Panc1 (cell line): ENCODE measurements around the gene MRPL27. TPM values are rescaled to one million over a fixed set of nuclear protein-coding genes. Genes with fewer than 3 reads are reported as not detected.
A peak's percentile ranks its signal among the peaks of the same experiment; 100 is the strongest.

Source experiments
- ATAC-seq: fragments of 200-7000 bp; cut with Tn5 transposase; 2 replicates; pipeline ENCODE4 v1.9.1; 2020; ENCODE audit warnings: mild to moderate bottlenecking, moderate library complexity
- BruUV-seq: library from RNA; stranded (reverse); fragments of 400-500 nt; replicated peaks from 2 replicates; lab custom pipeline; 2021; lab: Mats Ljungman, UMichigan
- CTCF ChIA-PET: fragments of 300-600 bp; sonication (Branson Sonifier 250); formaldehyde crosslinking; loops from one replicate; lab custom pipeline; 2022; ENCODE audit warnings: antibody characterized with exemption; lab: Charles Lee
- POLR2A ChIA-PET: fragments of 300-600 bp; sonication (Branson Sonifier 250); formaldehyde crosslinking; loops from one replicate; lab custom pipeline; 2022; ENCODE audit warnings: antibody characterized with exemption; lab: Charles Lee
- DNase-seq: peaks from one replicate; pipeline ENCODE4 v3.0.0-alpha.2; 2010; ENCODE audit warnings: low read depth, low spot score
- H3K27ac ChIP-seq: 2 replicates; pipeline ENCODE4 v1.5.1; 2011; ENCODE audit warnings: mild to moderate bottlenecking, low read length, inconsistent platforms
- H3K27me3 ChIP-seq: fragments of 200-500 bp; sonication (Bioruptor generic); 2 replicates; pipeline ENCODE4 v1.6.0; 2014; ENCODE audit warnings: low read length, inconsistent platforms; ENCODE audit not compliant: control insufficient read depth, insufficient read depth
- H3K36me3 ChIP-seq: fragments of 200-500 bp; sonication (Bioruptor generic); 2 replicates; pipeline ENCODE4 v1.5.1; 2014; ENCODE audit warnings: inconsistent platforms, mild to moderate bottlenecking, low read length, moderate library complexity; ENCODE audit not compliant: control insufficient read depth, insufficient read depth
- H3K4me1 ChIP-seq: 2 replicates; pipeline ENCODE4 v1.5.1; 2011; ENCODE audit warnings: inconsistent platforms, mild to moderate bottlenecking, low read length, moderate library complexity; ENCODE audit not compliant: control insufficient read depth, insufficient read depth
- H3K4me3 ChIP-seq, 2 experiments: 2 replicates each; pipeline ENCODE4 v1.5.1; 2011 to 2012; ENCODE audit warnings: low read depth in 2 of 2, low read length in 2 of 2, mild to moderate bottlenecking in 2 of 2, inconsistent platforms in 1 of 2, moderate library complexity in 1 of 2
- H3K9me3 ChIP-seq: fragments of 200-500 bp; sonication (Bioruptor generic); 2 replicates; pipeline ENCODE4 v1.5.1; 2014; ENCODE audit warnings: low read depth, mild to moderate bottlenecking, inconsistent platforms, low read length, moderate library complexity; ENCODE audit not compliant: control insufficient read depth, insufficient read depth
- POLR2AphosphoS5 ChIP-seq: IDR thresholded peaks from 2 replicates; pipeline ENCODE4 v1.6.1; 2012; ENCODE audit warnings: mild to moderate bottlenecking, low read depth, low read length, moderate library complexity
- SIN3A ChIP-seq: IDR thresholded peaks from 2 replicates; pipeline ENCODE4 v1.6.1; 2012; ENCODE audit warnings: low read depth, mild to moderate bottlenecking, low read length, moderate library complexity, borderline replicate concordance; ENCODE audit not compliant: insufficient read depth
- TCF7L2 ChIP-seq: IDR thresholded peaks from 2 replicates; pipeline ENCODE4 v1.6.1; 2011; ENCODE audit warnings: mild to moderate bottlenecking, low read depth, low read length, inconsistent platforms
- in situ Hi-C: cut with HindIII; loops from 2 replicates; pipeline ENCODE4 v1.10.0; 2016; ENCODE audit warnings: low sequenced_read_pairs, low pct_unique_long_range_greater_than_20kb
- intact Hi-C: fragments of 100-400 bp; cut with micrococcal nuclease; formaldehyde crosslinking; loops from one replicate; pipeline ENCODE4 v1.10.0; 2022; ENCODE audit not compliant: unreplicated experiment
- total RNA-seq: library from RNA; stranded (reverse); gene quantifications from one replicate; pipeline ENCODE4 v1.2.1, GENCODE V29; 2021; ENCODE audit not compliant: unreplicated experiment
- TF ChIP-seq, protein P1 (sequence below), 2 experiments: IDR thresholded peaks; 2 replicates each; pipeline ENCODE4 v1.6.1; 2011 to 2012; ENCODE audit warnings: low read depth in 2 of 2, control low read depth in 1 of 2, low read length in 1 of 2, mild to moderate bottlenecking in 1 of 2, moderate library complexity in 1 of 2; ENCODE audit not compliant: insufficient read depth in 1 of 2
- TF ChIP-seq, protein P2 (sequence below): fragments of 450-650 bp; IDR thresholded peaks from 2 replicates; pipeline ENCODE4 v1.5.1; 2017; ENCODE audit warnings: mild to moderate bottlenecking

Gene MRPL27
- total RNA-seq, 1 experiment from 2014 or later, result 136 TPM

- POLR2A ChIA-PET, result no interaction called here
- no peaks in the 10 kb centered on the region for H3K4me1 ChIP-seq
- BruUV-seq, result no TSS peak
- no peaks in the 10 kb centered on the region for H3K27me3 ChIP-seq
- in situ Hi-C loops, result no loop called here
- DNase-seq (no peak), ATAC-seq (0 out of 2 replicates have a peak, but pooled peaks have one; percentile 8)
- no peak overlapping the region for H3K27ac ChIP-seq
- H3K9me3 ChIP-seq, result no peaks in the 10 kb centered on the region
- TF ChIP-seq POLR2AphosphoS5 (no peak), TCF7L2 (no peak), SIN3A (no peak)
- TF ChIP-seq, protein P1, sequence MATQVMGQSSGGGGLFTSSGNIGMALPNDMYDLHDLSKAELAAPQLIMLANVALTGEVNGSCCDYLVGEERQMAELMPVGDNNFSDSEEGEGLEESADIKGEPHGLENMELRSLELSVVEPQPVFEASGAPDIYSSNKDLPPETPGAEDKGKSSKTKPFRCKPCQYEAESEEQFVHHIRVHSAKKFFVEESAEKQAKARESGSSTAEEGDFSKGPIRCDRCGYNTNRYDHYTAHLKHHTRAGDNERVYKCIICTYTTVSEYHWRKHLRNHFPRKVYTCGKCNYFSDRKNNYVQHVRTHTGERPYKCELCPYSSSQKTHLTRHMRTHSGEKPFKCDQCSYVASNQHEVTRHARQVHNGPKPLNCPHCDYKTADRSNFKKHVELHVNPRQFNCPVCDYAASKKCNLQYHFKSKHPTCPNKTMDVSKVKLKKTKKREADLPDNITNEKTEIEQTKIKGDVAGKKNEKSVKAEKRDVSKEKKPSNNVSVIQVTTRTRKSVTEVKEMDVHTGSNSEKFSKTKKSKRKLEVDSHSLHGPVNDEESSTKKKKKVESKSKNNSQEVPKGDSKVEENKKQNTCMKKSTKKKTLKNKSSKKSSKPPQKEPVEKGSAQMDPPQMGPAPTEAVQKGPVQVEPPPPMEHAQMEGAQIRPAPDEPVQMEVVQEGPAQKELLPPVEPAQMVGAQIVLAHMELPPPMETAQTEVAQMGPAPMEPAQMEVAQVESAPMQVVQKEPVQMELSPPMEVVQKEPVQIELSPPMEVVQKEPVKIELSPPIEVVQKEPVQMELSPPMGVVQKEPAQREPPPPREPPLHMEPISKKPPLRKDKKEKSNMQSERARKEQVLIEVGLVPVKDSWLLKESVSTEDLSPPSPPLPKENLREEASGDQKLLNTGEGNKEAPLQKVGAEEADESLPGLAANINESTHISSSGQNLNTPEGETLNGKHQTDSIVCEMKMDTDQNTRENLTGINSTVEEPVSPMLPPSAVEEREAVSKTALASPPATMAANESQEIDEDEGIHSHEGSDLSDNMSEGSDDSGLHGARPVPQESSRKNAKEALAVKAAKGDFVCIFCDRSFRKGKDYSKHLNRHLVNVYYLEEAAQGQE (IDR thresholded peaks at IDR 0.05; ENCODE audit: insufficient read depth in 1 of 2, low read depth in 2 of 2, low read length in 1 of 2), result no peak
- TF ChIP-seq, protein P2, sequence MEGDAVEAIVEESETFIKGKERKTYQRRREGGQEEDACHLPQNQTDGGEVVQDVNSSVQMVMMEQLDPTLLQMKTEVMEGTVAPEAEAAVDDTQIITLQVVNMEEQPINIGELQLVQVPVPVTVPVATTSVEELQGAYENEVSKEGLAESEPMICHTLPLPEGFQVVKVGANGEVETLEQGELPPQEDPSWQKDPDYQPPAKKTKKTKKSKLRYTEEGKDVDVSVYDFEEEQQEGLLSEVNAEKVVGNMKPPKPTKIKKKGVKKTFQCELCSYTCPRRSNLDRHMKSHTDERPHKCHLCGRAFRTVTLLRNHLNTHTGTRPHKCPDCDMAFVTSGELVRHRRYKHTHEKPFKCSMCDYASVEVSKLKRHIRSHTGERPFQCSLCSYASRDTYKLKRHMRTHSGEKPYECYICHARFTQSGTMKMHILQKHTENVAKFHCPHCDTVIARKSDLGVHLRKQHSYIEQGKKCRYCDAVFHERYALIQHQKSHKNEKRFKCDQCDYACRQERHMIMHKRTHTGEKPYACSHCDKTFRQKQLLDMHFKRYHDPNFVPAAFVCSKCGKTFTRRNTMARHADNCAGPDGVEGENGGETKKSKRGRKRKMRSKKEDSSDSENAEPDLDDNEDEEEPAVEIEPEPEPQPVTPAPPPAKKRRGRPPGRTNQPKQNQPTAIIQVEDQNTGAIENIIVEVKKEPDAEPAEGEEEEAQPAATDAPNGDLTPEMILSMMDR, result no peak
- no peak overlapping the region for H3K4me3 ChIP-seq
- CTCF ChIA-PET, result no interaction called here
- intact Hi-C loops, result no loop called here
- H3K36me3 ChIP-seq, result no peaks in the 10 kb centered on the region
Observed at GRCh38 chr17:50328363-50329325, 44.3 kb downstream of the MRPL27 start.

GRCh38 chr17:50326831-50327364, 46.1 kb downstream of the MRPL27 start:
- no peaks in the 10 kb centered on the region for H3K27me3 ChIP-seq
- BruUV-seq, result no TSS peak
- no peak overlapping the region for H3K4me3 ChIP-seq
- no peak for DNase-seq
- no peaks in the 10 kb centered on the region for H3K9me3 ChIP-seq
- no peaks in the 10 kb centered on the region for H3K36me3 ChIP-seq
- TF ChIP-seq, protein P2, result no peak
- TF ChIP-seq SIN3A (no peak), TCF7L2 (no peak), POLR2AphosphoS5 (no peak)
- TF ChIP-seq, protein P1 (IDR thresholded peaks at IDR 0.05; ENCODE audit: insufficient read depth in 1 of 2, low read depth in 2 of 2, low read length in 1 of 2), result no peak
- ChIA-PET CTCF (no interaction called here), POLR2A (no interaction called here)
- H3K4me1 ChIP-seq, result no peaks in the 10 kb centered on the region
- in situ Hi-C loops, result no loop called here
- H3K27ac ChIP-seq, result no peak overlapping the region
- intact Hi-C loops, result no loop called here
- no peak for ATAC-seq
